ENCODE results near the gene LRRC71.

The LRRC71 gene

GRCh38 chr1:156892190-156893047 is 28.0 kb upstream of the LRRC71 start:
- DNase-seq (ENCODE audit: low read depth in 2 of 2, low spot score in 1 of 2): peak; percentile 61 to 72

GRCh38 chr1:156893048-156893953 is 27.1 kb upstream of the LRRC71 start, which contains the start of gene PEAR1:
Gene PEAR1, plus strand, starts transcription at chr1:156893718. Its CDS starts 10,209 bp downstream, at chr1:156903927.
- no peak for DNase-seq (ENCODE audit: low read depth in 2 of 2, low spot score in 1 of 2)

GRCh38 chr1:156894001-156894400 is 26.4 kb upstream of the LRRC71 start:
- DNase-seq (ENCODE audit: low read depth in 2 of 2, low spot score in 1 of 2): no peak

- no peak for DNase-seq (ENCODE audit: low read depth in 2 of 2, low spot score in 1 of 2)
Measured at GRCh38 chr1:156894711-156895454, 25.5 kb upstream of the LRRC71 start.

GRCh38 chr1:156895455-156895812 is 25.0 kb upstream of the LRRC71 start:
- DNase-seq (ENCODE audit: low read depth in 2 of 2, low spot score in 1 of 2): no peak

GRCh38 chr1:156895927-156896326 is 24.5 kb upstream of the LRRC71 start:
- DNase-seq (ENCODE audit: low read depth in 2 of 2, low spot score in 1 of 2): no peak

- DNase-seq (ENCODE audit: low read depth in 2 of 2, low spot score in 1 of 2): no peak
Measured at GRCh38 chr1:156896490-156897033, 23.9 kb upstream of the LRRC71 start.

GRCh38 chr1:156897078-156897825 is 23.2 kb upstream of the LRRC71 start:
- no peak for DNase-seq (ENCODE audit: low read depth in 2 of 2, low spot score in 1 of 2)

- no peak for DNase-seq (ENCODE audit: low read depth in 2 of 2, low spot score in 1 of 2)
Measured at GRCh38 chr1:156898161-156898566, 22.3 kb upstream of the LRRC71 start.

- no peak for DNase-seq (ENCODE audit: low read depth in 2 of 2, low spot score in 1 of 2)
Measured at GRCh38 chr1:156898971-156899664, 21.3 kb upstream of the LRRC71 start.

GRCh38 chr1:156899956-156900718 is 20.3 kb upstream of the LRRC71 start:
- no peak for DNase-seq (ENCODE audit: low read depth in 2 of 2, low spot score in 1 of 2)

GRCh38 chr1:156900896-156901589 is 19.4 kb upstream of the LRRC71 start:
- DNase-seq (ENCODE audit: low read depth in 2 of 2, low spot score in 1 of 2): no peak

- DNase-seq (ENCODE audit: low read depth in 2 of 2, low spot score in 1 of 2): no peak
Measured at GRCh38 chr1:156901590-156901900, 18.9 kb upstream of the LRRC71 start.

- no peak for DNase-seq (ENCODE audit: low read depth in 2 of 2, low spot score in 1 of 2)
Measured at GRCh38 chr1:156901966-156902915, 18.2 kb upstream of the LRRC71 start.

- DNase-seq (ENCODE audit: low read depth in 2 of 2, low spot score in 1 of 2): no peak
Measured at GRCh38 chr1:156903328-156904091, 16.9 kb upstream of the LRRC71 start.

GRCh38 chr1:156904187-156904959 is 16.1 kb upstream of the LRRC71 start:
- DNase-seq (ENCODE audit: low read depth in 2 of 2, low spot score in 1 of 2): no peak

Measured in stimulated activated CD8-positive, alpha-beta memory T cell treated with anti-CD3 and anti-CD28 coated beads, Interleukin-4, amount 100 ng/mL, for 1 hour (primary cell).